Naive thymus-derived CD4-positive, alpha-beta T cell (primary cell): ENCODE measurements around the gene TMEM267. TPM values are rescaled to one million over a fixed set of nuclear protein-coding genes. Genes with fewer than 3 reads are reported as not detected.
"Not testable (repeated sequence)": the region's sequence is repeated elsewhere in the genome, so short reads cannot be mapped to it uniquely, and the experiment has no call there.

ENCODE experiments used
- ATAC-seq: fragments of 150-1000 bp; cut with Tn5 transposase; 2 replicates; pipeline ENCODE4 v1.10.0; 2021; ENCODE audit warnings: mild to moderate bottlenecking, moderate library complexity
- CTCF ChIA-PET: fragments of 350-600 bp; sonication (Branson Sonifier 250); formaldehyde crosslinking; loops from one replicate; lab custom pipeline; 2021; ENCODE audit warnings: antibody characterized with exemption; lab: Charles Lee
- POLR2A ChIA-PET: fragments of 350-600 bp; sonication (Branson Sonifier 250); formaldehyde crosslinking; loops from one replicate; lab custom pipeline; 2021; ENCODE audit warnings: antibody characterized with exemption, inconsistent platforms; lab: Charles Lee
- DNase-seq, 9 donors: peaks; one replicate each; pipeline versions ENCODE4 v3.0.0 to v3.0.0-alpha.2; 2020 to 2022; ENCODE audit warnings: mixed read lengths in 1 of 9
- H3K27ac ChIP-seq: one replicate; pipeline ENCODE4 v1.7.0; 2013; ENCODE audit warnings: mild to moderate bottlenecking, low read depth, low read length, moderate library complexity
- H3K27me3 ChIP-seq, 2 donors: one replicate each; pipeline ENCODE4 v1.7.0; 2013; ENCODE audit warnings: low read length in 2 of 2, mild to moderate bottlenecking in 2 of 2, moderate library complexity in 2 of 2; ENCODE audit not compliant: control insufficient read depth in 2 of 2, insufficient read depth in 2 of 2
- H3K36me3 ChIP-seq, 3 experiments: 1 replicate in 2 of 3; 2 replicates in 1 of 3; pipeline ENCODE4 v1.7.0; 2013; ENCODE audit warnings: low read length in 3 of 3, mild to moderate bottlenecking in 3 of 3, moderate library complexity in 1 of 3; ENCODE audit not compliant: insufficient read depth in 3 of 3, control insufficient read depth in 2 of 3
- H3K4me1 ChIP-seq, 2 donors: one replicate each; pipeline ENCODE4 v1.7.0; 2013; ENCODE audit warnings: low read length in 2 of 2, mild to moderate bottlenecking in 2 of 2, moderate library complexity in 1 of 2; ENCODE audit not compliant: control insufficient read depth in 2 of 2, insufficient read depth in 2 of 2
- H3K4me3 ChIP-seq: 2 replicates; pipeline ENCODE4 v1.7.0; 2013; ENCODE audit warnings: mild to moderate bottlenecking, low read length
- H3K9me3 ChIP-seq, 3 experiments: 1 replicate in 2 of 3; 2 replicates in 1 of 3; pipeline ENCODE4 v1.7.0; 2013; ENCODE audit warnings: low read length in 3 of 3; ENCODE audit not compliant: control insufficient read depth in 2 of 3
- H3K27ac Mint-ChIP-seq, 9 donors: one replicate each; pipeline ENCODE4 v1.8.0; 2020 to 2022; ENCODE audit warnings: mixed read lengths in 9 of 9, mild to moderate bottlenecking in 8 of 9, moderate library complexity in 5 of 9, inconsistent platforms in 2 of 9
- H3K27me3 Mint-ChIP-seq, 5 donors: one replicate each; pipeline ENCODE4 v1.8.0; 2021 to 2022; ENCODE audit warnings: mixed read lengths in 5 of 5, mild to moderate bottlenecking in 1 of 5
- H3K36me3 Mint-ChIP-seq, 5 donors: one replicate each; pipeline ENCODE4 v1.8.0; 2020 to 2022; ENCODE audit warnings: mixed read lengths in 5 of 5, mild to moderate bottlenecking in 3 of 5, inconsistent platforms in 1 of 5
- H3K4me1 Mint-ChIP-seq, 7 donors: one replicate each; pipeline ENCODE4 v1.8.0; 2020 to 2022; ENCODE audit warnings: mixed read lengths in 7 of 7, mild to moderate bottlenecking in 3 of 7, inconsistent platforms in 1 of 7
- H3K4me3 Mint-ChIP-seq, 10 donors: one replicate each; pipeline ENCODE4 v1.8.0; 2020 to 2022; ENCODE audit warnings: mild to moderate bottlenecking in 10 of 10, mixed read lengths in 10 of 10, moderate library complexity in 6 of 10, inconsistent platforms in 2 of 10
- H3K9me3 Mint-ChIP-seq, 11 donors: one replicate each; pipeline ENCODE4 v1.8.0; 2020 to 2022; ENCODE audit warnings: mixed read lengths in 11 of 11, mild to moderate bottlenecking in 4 of 11, inconsistent platforms in 1 of 11, moderate library complexity in 1 of 11
- intact Hi-C, 2 donors: fragments of 100-400 bp; cut with micrococcal nuclease; formaldehyde crosslinking; loops; one replicate each; pipeline ENCODE4 v1.15.1; 2023
- polyA plus RNA-seq, 2 donors: library from polyadenylated mRNA; unstranded; fragments of 300-500 nt; fragmentation: Illumina TruSeq; gene quantifications; one replicate each; pipeline ENCODE4 v1.2.3, GENCODE V29; 2021
- total RNA-seq, 6 experiments: library from RNA in 5 of 6; stranded (reverse) in 5 of 6; gene quantifications; 1 replicate in 5 of 6; 2 replicates in 1 of 6; pipeline ENCODE4 v1.2.3 and lab custom pipeline; 2021 to 2026

TMEM267 gene
- total and polyA plus RNA-seq, 7 experiments from 2014 or later, result 8.5 to 21.8 (median 16.2) TPM

GRCh38 chr5:43482490-43483297 is 971 bp downstream of the TMEM267 start:
- Histone ChIP-seq H3K36me3 (no peaks in the 10 kb centered on the region), H3K27ac (peak overlapping the region; percentile 92), H3K4me3 (peak overlapping the region; percentile 72), H3K4me1 (peaks cover 20 to 28% of the 10 kb centered on the region in 2 donors), H3K9me3 (no peaks in the 10 kb centered on the region), H3K27me3 (no peaks in the 10 kb centered on the region)
- intact Hi-C loops, result loop anchor here (1.0 to 10.0 kb wide), 15 partner anchors 74 to 1578 kb away; partner anchors contain the start of genes FBXO4 (in 2 of the 2), HMGCS1 (in 1 of the 2), NIM1K (in 1 of the 2) and NNT (in 1 of the 2)
- ChIA-PET POLR2A (interaction anchor here (0.8 to 4.4 kb wide), 5 partner anchors 32 to 441 kb away, joined by 3 to 59 read pairs (median 4); partner anchors contain the start of gene C5orf34), CTCF (interaction anchor here (1.8 kb wide), 1 partner anchor 73 kb away, joined by 9 read pairs; no protein-coding TSS in a partner anchor)
- H3K9me3 Mint-ChIP-seq, result peaks cover 0 to 2% (median 0%) of the 10 kb centered on the region in 11 donors
- DNase-seq (no peak), ATAC-seq (no peak)
- no peaks in the 10 kb centered on the region for H3K27me3 Mint-ChIP-seq
- H3K27ac Mint-ChIP-seq, result peak overlapping the region; percentile 94 to 100 (median 100)
- H3K4me1 Mint-ChIP-seq, result peaks cover 23 to 64% (median 56%) of the 10 kb centered on the region in 7 donors
- H3K4me3 Mint-ChIP-seq, result peak overlapping the region; percentile 95 to 100 (median 98)
- H3K36me3 Mint-ChIP-seq, result peaks cover 1 to 12% (median 1%) of the 10 kb centered on the region in 5 donors

GRCh38 chr5:43469671-43470391 is 13.8 kb downstream of the TMEM267 start:
- ChIA-PET POLR2A (interaction anchor here (0.5 to 1.1 kb wide), 3 partner anchors 14 to 82 kb away, joined by 3 to 5 read pairs (median 3); partner anchors contain the start of gene TMEM267), CTCF (no interaction called here)
- Mint-ChIP-seq H3K27me3 (no peaks in the 10 kb centered on the region), H3K9me3 (peaks cover 7 to 51% (median 25%) of the 10 kb centered on the region in 11 donors), H3K27ac (no peak overlapping the region), H3K4me1 (peaks cover 4 to 43% (median 23%) of the 10 kb centered on the region in 7 donors), H3K36me3 (peaks cover 27 to 82% (median 80%) of the 10 kb centered on the region in 5 donors), H3K4me3 (no peak overlapping the region)
- no peaks in the 10 kb centered on the region for H3K4me1 ChIP-seq
- peaks cover 0 to 8% (median 0%) of the 10 kb centered on the region in 3 experiments for H3K36me3 ChIP-seq
- peaks cover 0 to 15% (median 0%) of the 10 kb centered on the region in 3 experiments for H3K9me3 ChIP-seq
- no peak for ATAC-seq
- no peaks in the 10 kb centered on the region for H3K27me3 ChIP-seq
- intact Hi-C loops, result no loop called here
- no peak for DNase-seq
- H3K27ac ChIP-seq, result no peak overlapping the region
- H3K4me3 ChIP-seq, result no peak overlapping the region

DNA sequence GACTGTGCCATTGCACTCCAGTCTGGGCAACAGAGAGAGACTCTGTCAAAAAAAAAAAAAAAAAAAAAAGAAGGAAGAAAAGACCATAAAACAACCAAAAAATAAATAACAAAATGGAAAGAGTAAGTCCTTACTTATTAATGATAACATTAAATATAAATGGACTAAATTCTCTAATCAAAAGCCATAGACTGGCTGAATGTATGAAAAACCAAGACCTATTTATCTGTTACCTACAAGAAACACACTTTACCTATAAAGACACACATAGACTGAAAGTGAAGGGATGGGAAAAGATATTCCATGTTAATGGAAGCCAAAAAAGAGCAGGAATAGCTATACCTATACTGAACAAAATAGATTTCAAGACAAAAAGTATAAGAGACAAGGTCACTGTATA is 16.6 kb downstream of the TMEM267 start:
- H3K4me1 Mint-ChIP-seq, result peaks cover 0 to 23% (median 13%) of the 10 kb centered on the region in 7 donors
- CTCF ChIA-PET, result no interaction called here
- POLR2A ChIA-PET, result no interaction called here
- Histone ChIP-seq H3K27me3 (no peaks in the 10 kb centered on the region), H3K4me1 (no peaks in the 10 kb centered on the region), H3K36me3 (peaks cover 0 to 8% (median 0%) of the 10 kb centered on the region in 3 experiments), H3K27ac (no peak overlapping the region), H3K4me3 (no peak overlapping the region), H3K9me3 (peaks cover 0 to 15% (median 0%) of the 10 kb centered on the region in 3 experiments)
- intact Hi-C loops, result no loop called here
- no peak overlapping the region for H3K27ac Mint-ChIP-seq
- H3K9me3 Mint-ChIP-seq, result peaks cover 3 to 45% (median 23%) of the 10 kb centered on the region in 11 donors
- ATAC-seq, result no peak
- peaks cover 19 to 80% (median 69%) of the 10 kb centered on the region in 5 donors for H3K36me3 Mint-ChIP-seq
- no peak overlapping the region for H3K4me3 Mint-ChIP-seq
- no peaks in the 10 kb centered on the region for H3K27me3 Mint-ChIP-seq
- no peak for DNase-seq

DNA sequence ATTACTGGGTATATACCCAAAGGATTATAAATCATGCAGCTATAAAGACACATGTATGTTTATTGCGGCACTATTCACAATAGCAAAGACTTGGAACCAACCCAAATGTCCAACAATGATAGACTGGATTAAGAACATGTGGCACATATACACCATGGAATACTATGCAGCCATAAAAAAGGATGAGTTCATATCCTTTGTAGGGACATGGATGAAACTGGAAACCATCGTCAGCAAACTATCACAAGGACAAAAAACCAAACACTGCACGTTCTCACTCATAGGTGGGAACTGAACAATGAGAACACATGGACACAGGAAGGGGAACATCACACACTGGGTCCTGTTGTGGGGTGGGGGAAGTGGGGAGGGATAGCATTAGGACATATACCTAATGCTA is 18.2 kb downstream of the TMEM267 start:
- POLR2A ChIA-PET, H3K4me3 ChIP-seq, H3K27ac ChIP-seq, H3K36me3 ChIP-seq, CTCF ChIA-PET, intact Hi-C loops, DNase-seq, ATAC-seq, H3K27ac Mint-ChIP-seq, H3K4me3 Mint-ChIP-seq, H3K4me1 ChIP-seq, H3K27me3 ChIP-seq, H3K27me3 Mint-ChIP-seq: not testable (repeated sequence)
- H3K4me1 Mint-ChIP-seq, result peaks cover 0 to 21% (median 15%) of the 10 kb centered on the region in 7 donors
- H3K9me3 ChIP-seq, result peaks cover 0 to 15% (median 0%) of the 10 kb centered on the region in 3 experiments
- peaks cover 4 to 31% (median 22%) of the 10 kb centered on the region in 11 donors for H3K9me3 Mint-ChIP-seq
- peaks cover 23 to 76% (median 59%) of the 10 kb centered on the region in 5 donors for H3K36me3 Mint-ChIP-seq

DNA sequence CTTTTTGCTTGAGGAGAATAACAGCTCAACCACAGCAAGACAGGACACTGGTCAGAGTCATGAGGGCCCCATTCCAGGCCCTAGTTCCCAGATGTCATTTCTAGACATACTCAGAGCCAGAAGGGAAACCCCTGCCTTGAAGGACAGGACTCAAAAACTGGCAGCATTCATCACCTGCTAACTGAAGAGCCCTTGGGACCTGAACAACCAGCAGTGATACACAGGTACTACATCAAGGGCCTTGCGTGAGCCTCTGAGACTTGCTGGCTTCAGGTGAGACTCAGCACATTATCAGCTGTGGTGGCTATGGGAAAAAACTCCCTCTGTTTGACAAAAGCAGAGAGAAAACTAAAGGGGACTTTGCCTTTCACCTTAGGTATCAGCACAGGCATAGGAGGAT is 22.6 kb downstream of the TMEM267 start:
- Mint-ChIP-seq H3K36me3 (peaks cover 16 to 63% (median 31%) of the 10 kb centered on the region in 5 donors), H3K27ac (peak overlapping the region in 1 of 9 donors; percentile 42), H3K4me3 (peak overlapping the region in 1 of 10 donors; percentile 22), H3K27me3 (no peaks in the 10 kb centered on the region), H3K4me1 (peaks cover 0 to 19% (median 12%) of the 10 kb centered on the region in 7 donors), H3K9me3 (peaks cover 0 to 14% (median 6%) of the 10 kb centered on the region in 11 donors)
- H3K27ac ChIP-seq, result no peak overlapping the region
- ATAC-seq (no peak), DNase-seq (no peak)
- H3K4me1 ChIP-seq, result no peaks in the 10 kb centered on the region
- intact Hi-C loops, result no loop called here
- no peaks in the 10 kb centered on the region for H3K27me3 ChIP-seq
- no peaks in the 10 kb centered on the region for H3K9me3 ChIP-seq
- H3K4me3 ChIP-seq, result no peak overlapping the region
- no peaks in the 10 kb centered on the region for H3K36me3 ChIP-seq
- POLR2A ChIA-PET, result no interaction called here
- CTCF ChIA-PET, result no interaction called here

- Histone ChIP-seq H3K9me3 (no peaks in the 10 kb centered on the region), H3K36me3 (peaks cover 0 to 5% (median 0%) of the 10 kb centered on the region in 3 experiments), H3K27ac (no peak overlapping the region), H3K4me1 (no peaks in the 10 kb centered on the region), H3K4me3 (no peak overlapping the region), H3K27me3 (no peaks in the 10 kb centered on the region)
- DNase-seq (no peak), ATAC-seq (no peak)
- CTCF ChIA-PET, result no interaction called here
- H3K27me3 Mint-ChIP-seq, result no peaks in the 10 kb centered on the region
- peaks cover 0 to 12% (median 6%) of the 10 kb centered on the region in 11 donors for H3K9me3 Mint-ChIP-seq
- H3K4me3 Mint-ChIP-seq, result no peak overlapping the region
- peaks cover 14 to 73% (median 45%) of the 10 kb centered on the region in 5 donors for H3K36me3 Mint-ChIP-seq
- POLR2A ChIA-PET, result interaction anchor here (1.2 kb wide), 1 partner anchor 28 kb away, joined by 3 read pairs; the partner anchor contains the start of gene TMEM267
- peaks cover 0 to 13% (median 3%) of the 10 kb centered on the region in 7 donors for H3K4me1 Mint-ChIP-seq
- no peak overlapping the region for H3K27ac Mint-ChIP-seq
- intact Hi-C loops, result no loop called here
Observed at GRCh38 chr5:43456556-43456955, 27.1 kb downstream of the TMEM267 start.
